Measurements from ENCODE around the gene FILIP1L. TPM values are rescaled to one million over a fixed set of nuclear protein-coding genes. Genes with fewer than 3 reads are reported as not detected.

FILIP1L gene
- total and polyA plus RNA-seq, 7 donors, result 9.2 to 274 (median 78.5) TPM

DNA sequence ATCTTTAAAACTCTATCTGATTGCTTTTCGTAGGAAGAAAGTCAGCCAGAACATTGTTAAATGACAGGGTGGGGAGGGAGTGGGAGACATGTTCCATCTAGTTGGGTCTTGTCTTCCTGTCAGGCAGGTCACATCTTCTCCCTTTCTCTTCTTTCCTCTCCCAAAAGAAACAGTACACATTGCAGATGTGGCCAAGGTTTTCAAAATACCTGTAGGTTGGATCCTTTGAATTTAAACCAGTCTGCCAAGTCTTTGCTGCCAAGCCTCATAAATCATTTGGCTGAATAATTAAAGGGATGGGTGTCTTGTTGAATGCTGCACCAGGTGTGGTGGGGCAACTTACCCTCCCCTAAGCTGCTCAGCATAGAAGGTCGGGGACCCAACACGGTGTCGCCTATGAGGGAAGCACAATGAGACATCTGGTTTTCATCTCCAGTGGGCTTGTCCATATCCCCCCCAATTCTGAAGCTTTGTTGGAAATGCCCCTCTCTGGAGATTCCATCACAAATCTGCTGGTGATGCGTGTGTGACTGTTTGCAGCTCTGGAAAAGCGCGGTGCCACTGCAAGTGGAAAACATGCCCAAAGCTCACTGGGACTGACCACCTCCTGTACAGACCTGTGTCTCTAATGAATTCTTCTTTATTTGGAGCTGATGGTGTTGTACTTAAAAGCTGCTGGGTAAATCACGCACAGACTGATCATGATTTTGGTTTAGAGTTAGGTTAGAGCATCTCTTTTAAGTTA lies 112.6 kb downstream of the FILIP1L start:
- Histone ChIP-seq H3K27me3 (ENCODE audit: insufficient read depth in 3 of 3, low read length in 2 of 3) (no peaks in the 10 kb centered on the region), H3K4me3 (no peak overlapping the region), H3K4me1 (peaks cover 26% of the 10 kb centered on the region), H3K9me3 (no peaks in the 10 kb centered on the region), H3K36me3 (ENCODE audit: insufficient read depth in 1 of 2, low read depth in 1 of 2) (peaks cover 0 to 4% of the 10 kb centered on the region in 2 donors), H3K27ac (no peak overlapping the region)
- no peak for DNase-seq
- TF ChIP-seq, protein P1, sequence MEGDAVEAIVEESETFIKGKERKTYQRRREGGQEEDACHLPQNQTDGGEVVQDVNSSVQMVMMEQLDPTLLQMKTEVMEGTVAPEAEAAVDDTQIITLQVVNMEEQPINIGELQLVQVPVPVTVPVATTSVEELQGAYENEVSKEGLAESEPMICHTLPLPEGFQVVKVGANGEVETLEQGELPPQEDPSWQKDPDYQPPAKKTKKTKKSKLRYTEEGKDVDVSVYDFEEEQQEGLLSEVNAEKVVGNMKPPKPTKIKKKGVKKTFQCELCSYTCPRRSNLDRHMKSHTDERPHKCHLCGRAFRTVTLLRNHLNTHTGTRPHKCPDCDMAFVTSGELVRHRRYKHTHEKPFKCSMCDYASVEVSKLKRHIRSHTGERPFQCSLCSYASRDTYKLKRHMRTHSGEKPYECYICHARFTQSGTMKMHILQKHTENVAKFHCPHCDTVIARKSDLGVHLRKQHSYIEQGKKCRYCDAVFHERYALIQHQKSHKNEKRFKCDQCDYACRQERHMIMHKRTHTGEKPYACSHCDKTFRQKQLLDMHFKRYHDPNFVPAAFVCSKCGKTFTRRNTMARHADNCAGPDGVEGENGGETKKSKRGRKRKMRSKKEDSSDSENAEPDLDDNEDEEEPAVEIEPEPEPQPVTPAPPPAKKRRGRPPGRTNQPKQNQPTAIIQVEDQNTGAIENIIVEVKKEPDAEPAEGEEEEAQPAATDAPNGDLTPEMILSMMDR (IDR thresholded peaks at IDR 0.05), result no peak
- 84 to 92% (median 86%) methylated on average over 8 of the region's 8 CpGs for WGBS, 3 donors
- intact Hi-C loops (cut with DNase I), result loop anchor here in 1 of 2 donors (10.0 kb wide), 1 partner anchor 127 kb away; no protein-coding TSS in a partner anchor
- ATAC-seq, result no peak

DNA sequence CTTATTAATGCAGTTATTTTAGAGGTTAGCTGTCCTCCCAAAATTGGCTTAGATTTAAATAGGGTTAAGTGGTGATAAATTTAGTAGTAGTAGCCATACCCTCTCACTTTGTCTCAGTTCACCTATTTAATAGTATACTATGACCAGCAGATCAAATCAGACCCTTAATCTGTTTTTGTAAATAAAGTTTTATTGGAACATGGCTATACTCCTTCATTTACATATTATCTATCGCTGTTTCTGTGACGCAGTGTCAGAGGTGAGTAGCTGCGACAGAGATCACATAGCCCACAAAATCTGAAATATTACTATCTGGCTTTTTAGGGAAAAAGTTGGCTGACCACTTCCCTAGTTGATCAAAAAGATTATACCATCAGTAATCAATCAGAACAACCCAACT lies 113.2 kb downstream of the FILIP1L start:
- Histone ChIP-seq H3K27me3 (ENCODE audit: insufficient read depth in 3 of 3, low read length in 2 of 3) (no peaks in the 10 kb centered on the region), H3K4me1 (peaks cover 19% of the 10 kb centered on the region), H3K4me3 (no peak overlapping the region), H3K27ac (no peak overlapping the region), H3K9me3 (no peaks in the 10 kb centered on the region), H3K36me3 (ENCODE audit: insufficient read depth in 1 of 2, low read depth in 1 of 2) (peaks cover 0 to 4% of the 10 kb centered on the region in 2 donors)
- TF ChIP-seq, protein P1 (IDR thresholded peaks at IDR 0.05), result no peak
- WGBS, 3 donors, result 96 to 100% (median 99%) methylated on average over 3 of the region's 3 CpGs
- intact Hi-C loops (cut with DNase I), result loop anchor here in 1 of 2 donors (10.0 kb wide), 1 partner anchor 126 kb away; no protein-coding TSS in a partner anchor
- DNase-seq (no peak), ATAC-seq (no peak)

DNA sequence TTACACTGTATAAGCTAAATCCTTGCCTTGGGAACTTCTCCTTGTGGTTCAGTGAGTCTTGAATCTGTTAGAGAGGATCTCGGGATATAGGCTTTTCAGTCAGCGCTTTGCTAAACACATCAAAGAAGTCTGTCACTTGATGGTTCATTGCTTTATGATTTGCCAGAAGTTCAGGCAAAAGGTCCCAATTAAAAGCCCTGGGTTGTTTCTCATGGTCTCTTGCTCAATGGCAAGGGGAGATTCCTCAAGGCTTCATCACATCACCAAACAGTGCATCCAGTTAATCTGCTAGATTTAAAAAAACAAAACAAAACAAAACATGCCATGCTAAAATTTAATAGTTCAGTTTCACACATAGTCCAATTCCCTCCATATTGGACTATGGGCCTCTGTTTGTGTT lies 114.8 kb downstream of the FILIP1L start:
- H3K27ac ChIP-seq, result no peak overlapping the region
- H3K36me3 ChIP-seq (ENCODE audit: insufficient read depth in 1 of 2, low read depth in 1 of 2), result peaks cover 0 to 4% of the 10 kb centered on the region in 2 donors
- no peak overlapping the region for H3K4me3 ChIP-seq
- TF ChIP-seq, protein P1 (IDR thresholded peaks at IDR 0.05), result no peak
- no peaks in the 10 kb centered on the region for H3K27me3 ChIP-seq (ENCODE audit: insufficient read depth in 3 of 3, low read length in 2 of 3)
- DNase-seq (no peak), ATAC-seq (peak in 1 of 4 donors; percentile 54)
- peaks cover 6% of the 10 kb centered on the region for H3K4me1 ChIP-seq
- no peaks in the 10 kb centered on the region for H3K9me3 ChIP-seq
- 97 to 100% (median 98%) methylated on average over 2 of the region's 2 CpGs for WGBS, 3 donors
- intact Hi-C loops (cut with DNase I), result no loop called here

DNA sequence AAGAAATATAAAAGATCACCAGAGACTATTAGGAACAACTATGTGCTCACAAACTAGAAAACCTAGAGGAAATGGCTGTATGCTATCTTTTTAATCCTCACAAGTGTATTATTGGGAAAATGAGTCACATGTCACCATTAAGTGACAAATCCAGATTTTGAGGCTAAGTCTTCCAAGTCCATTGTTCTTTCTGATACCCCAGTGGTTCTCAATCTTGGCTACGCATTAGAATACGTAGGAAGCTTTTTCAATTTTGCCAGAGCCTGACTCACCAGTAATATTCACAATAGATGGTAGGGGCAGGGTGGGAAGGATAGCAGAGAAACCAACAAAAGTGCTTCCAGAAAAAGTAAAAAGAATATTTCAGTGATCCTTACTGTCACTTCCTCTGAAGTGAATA lies 117.0 kb downstream of the FILIP1L start:
- TF ChIP-seq, protein P1 (IDR thresholded peaks at IDR 0.05), result no peak
- DNase-seq (no peak), ATAC-seq (no peak)
- Histone ChIP-seq H3K4me3 (no peak overlapping the region), H3K27me3 (ENCODE audit: insufficient read depth in 3 of 3, low read length in 2 of 3) (no peaks in the 10 kb centered on the region), H3K36me3 (ENCODE audit: insufficient read depth in 1 of 2, low read depth in 1 of 2) (peaks cover 0 to 3% of the 10 kb centered on the region in 2 donors), H3K4me1 (peaks cover 9% of the 10 kb centered on the region), H3K9me3 (no peaks in the 10 kb centered on the region), H3K27ac (peak overlapping the region; percentile 36)
- intact Hi-C loops (cut with DNase I), result no loop called here
- WGBS, 3 donors, result 74 to 83% (median 79%) methylated on average over 2 of the region's 2 CpGs
